Stimulated activated effector memory CD8-positive, alpha-beta T cell treated with anti-CD3 and anti-CD28 coated beads, Interleukin-12 subunit alpha, Interleukin-12 subunit beta, amount 100 ng/mL, for 72 hours (primary cell): ENCODE measurements around the gene JAML.

Experiments
- ATAC-seq: fragments of 150-1000 bp; cut with Tn5 transposase; 2 replicates; pipeline ENCODE4 v1.10.0; 2021
- DNase-seq, 2 donors: peaks; one replicate each; pipeline ENCODE4 v3.0.0; 2021 to 2022; ENCODE audit warnings: low spot score in 2 of 2
- H3K27ac Mint-ChIP-seq: one replicate; pipeline ENCODE4 v1.8.0; 2022; ENCODE audit warnings: mild to moderate bottlenecking, mixed read lengths
- H3K36me3 Mint-ChIP-seq: one replicate; pipeline ENCODE4 v1.8.0; 2022; ENCODE audit warnings: mild to moderate bottlenecking, mixed read lengths
- H3K4me1 Mint-ChIP-seq: one replicate; pipeline ENCODE4 v1.8.0; 2022; ENCODE audit warnings: mixed read lengths
- H3K4me3 Mint-ChIP-seq: one replicate; pipeline ENCODE4 v1.8.0; 2022; ENCODE audit warnings: mild to moderate bottlenecking, mixed read lengths
- H3K9me3 Mint-ChIP-seq: one replicate; pipeline ENCODE4 v1.8.0; 2022; ENCODE audit warnings: mixed read lengths

JAML gene

DNA sequence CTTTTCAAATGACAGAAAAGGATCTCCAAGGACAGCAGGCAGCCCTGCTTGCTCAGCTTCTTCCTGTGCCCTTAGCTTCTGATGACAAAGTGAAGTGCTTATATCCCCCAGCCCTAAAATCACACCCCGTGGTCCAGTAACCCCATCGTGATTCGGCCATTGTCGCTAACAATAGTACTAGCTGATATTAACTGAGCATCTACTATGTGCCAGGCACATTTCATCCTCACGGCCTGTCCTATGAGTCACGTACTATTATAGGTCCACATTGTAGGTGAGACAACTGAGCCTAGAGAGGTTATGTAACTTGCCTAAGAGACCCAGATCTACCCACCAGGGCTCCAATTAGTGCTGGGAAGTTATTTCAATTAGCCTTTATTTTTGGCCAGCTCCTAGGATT lies 78.3 kb downstream of the JAML start:
- ATAC-seq (no peak), DNase-seq (no peak)
- Mint-ChIP-seq H3K4me3 (peak overlapping the region; percentile 76), H3K9me3 (no peaks in the 10 kb centered on the region), H3K4me1 (peaks cover 11% of the 10 kb centered on the region), H3K36me3 (no peaks in the 10 kb centered on the region), H3K27ac (no peak overlapping the region)

- Mint-ChIP-seq H3K4me3 (peak overlapping the region; percentile 76), H3K36me3 (no peaks in the 10 kb centered on the region), H3K9me3 (no peaks in the 10 kb centered on the region), H3K27ac (no peak overlapping the region), H3K4me1 (peaks cover 11% of the 10 kb centered on the region)
- ATAC-seq (peak; percentile 94), DNase-seq (peak; percentile 86 to 94)
Measured at GRCh38 chr11:118145285-118146227, 79.3 kb downstream of the JAML start.

DNA sequence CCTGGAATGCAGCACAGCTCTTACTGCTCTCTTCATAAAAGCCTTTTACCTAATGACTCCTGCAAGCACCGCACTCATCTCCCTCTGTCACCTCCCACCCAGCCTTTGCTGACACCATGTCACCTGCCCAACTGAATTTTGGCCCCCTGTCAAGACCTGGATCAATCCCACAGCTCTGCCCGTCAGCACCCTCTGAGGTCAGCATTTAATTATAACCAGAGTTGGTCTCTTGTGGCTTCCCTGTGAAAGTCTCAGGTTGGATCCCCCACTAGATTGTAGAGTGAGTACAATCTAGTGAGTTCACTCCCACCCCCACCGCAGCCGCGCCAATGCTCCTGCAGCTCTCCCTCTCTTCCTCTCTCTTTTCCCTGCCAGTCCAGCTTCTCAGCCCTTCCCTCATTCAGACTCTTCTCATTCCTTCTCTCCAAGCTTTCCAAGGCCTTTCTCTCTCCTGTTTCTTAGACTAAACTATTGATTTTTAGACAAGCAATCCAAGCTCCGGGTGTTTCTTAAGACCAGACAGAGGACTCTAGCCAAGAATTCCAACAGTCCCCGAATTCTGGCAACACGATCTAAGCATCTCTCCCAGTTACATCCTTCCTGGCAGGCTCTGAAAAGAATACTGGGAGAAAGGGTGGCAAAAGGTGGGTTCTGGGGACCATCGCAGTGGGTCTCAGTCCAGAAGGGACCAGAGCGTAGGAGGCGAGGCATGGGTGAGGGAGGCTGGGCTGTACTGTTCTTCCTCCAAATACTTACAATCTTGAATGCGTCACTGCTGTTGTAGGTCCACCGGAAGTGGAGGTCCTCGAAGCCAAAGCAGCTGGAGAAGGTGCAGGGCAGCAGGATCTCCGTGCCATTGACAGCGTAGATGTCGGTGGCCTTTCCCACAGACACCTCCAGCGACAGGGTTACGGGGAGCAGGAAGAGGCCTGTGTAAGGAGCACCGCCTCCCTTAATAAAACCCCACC lies 80.2 kb downstream of the JAML start:
- Mint-ChIP-seq H3K4me3 (peak overlapping the region; percentile 76), H3K9me3 (no peaks in the 10 kb centered on the region), H3K36me3 (no peaks in the 10 kb centered on the region), H3K27ac (peak overlapping the region; percentile 11), H3K4me1 (peaks cover 11% of the 10 kb centered on the region)
- DNase-seq (no peak), ATAC-seq (no peak)
